HG02870 (cell line): Measurements from ENCODE around the gene FAM167B.

ENCODE experiments used
- ATAC-seq: cut with Tn5 transposase; IDR thresholded peaks from one replicate; pipeline ENCODE4 v1.9.1; 2021; ENCODE audit warnings: mild to moderate bottlenecking, moderate library complexity; ENCODE audit not compliant: unreplicated experiment

The FAM167B gene

DNA sequence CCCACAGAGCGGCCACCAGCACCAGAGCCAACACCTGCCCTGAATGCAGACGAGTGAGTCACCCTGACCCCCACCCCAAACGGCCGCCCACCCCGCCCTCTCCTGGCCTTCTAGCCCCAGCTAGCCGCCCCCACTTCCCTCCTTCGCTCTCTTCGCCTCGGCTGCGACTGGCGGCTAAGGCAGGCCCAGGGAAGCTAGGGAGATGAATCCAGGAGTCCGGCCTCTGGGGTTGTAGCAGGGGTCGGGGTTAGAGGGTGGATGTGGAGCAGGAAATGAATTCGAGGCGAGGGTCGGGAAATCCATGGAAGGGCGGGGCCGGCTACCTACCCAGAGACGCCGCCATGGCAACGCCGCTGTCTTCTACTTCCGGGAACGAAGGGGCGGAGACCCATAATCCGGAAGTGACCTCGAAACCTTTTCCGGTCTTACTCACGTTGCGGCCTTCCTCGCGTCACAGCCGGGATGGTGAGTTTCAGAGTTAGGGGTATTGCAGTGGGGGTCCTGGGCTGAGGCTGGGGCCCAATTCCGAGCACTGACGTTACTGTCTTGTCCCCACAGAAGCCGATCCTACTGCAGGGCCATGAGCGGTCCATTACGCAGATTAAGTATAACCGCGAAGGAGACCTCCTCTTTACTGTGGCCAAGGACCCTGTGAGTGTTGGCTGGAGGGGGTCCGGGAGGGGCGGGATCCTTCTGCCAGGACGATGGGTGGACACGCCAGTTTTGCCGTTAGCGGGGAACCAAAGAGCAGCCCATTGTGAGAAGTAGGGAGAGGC lies 24.9 kb upstream of the FAM167B start, which contains the start of the genes EIF3I and TMEM234:
TSS of gene EIF3I (plus strand) at position 428 of the 776 bp plus-strand sequence. CDS start at position 463, 35 bp downstream.
TSS of gene TMEM234 (minus strand) at position 374 of the 776 bp plus-strand sequence. CDS start at position 343, 31 bp downstream.
- ATAC-seq, result peak; percentile 94

GRCh38 chr1:32223683-32224082 lies 23.3 kb upstream of the FAM167B start:
- ATAC-seq, result no peak

DNA sequence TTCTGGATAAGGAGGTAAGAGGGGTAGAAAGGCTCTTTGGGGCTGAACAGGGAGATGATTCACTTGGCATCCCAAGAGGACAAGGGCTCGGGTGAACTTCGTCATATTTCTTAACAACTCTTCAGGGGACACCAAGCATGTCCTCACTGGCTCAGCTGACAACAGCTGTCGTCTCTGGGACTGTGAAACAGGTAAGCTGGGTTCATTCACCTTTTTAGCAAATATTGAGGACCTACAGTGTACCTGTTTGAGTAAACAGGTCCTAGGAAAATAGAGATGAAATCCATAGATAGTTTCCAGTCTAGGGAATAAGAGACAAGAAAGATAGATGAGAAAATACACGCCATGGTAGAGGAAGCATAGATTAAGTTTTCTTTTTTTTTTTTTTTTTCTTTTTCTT lies 22.7 kb upstream of the FAM167B start:
- no peak for ATAC-seq

DNA sequence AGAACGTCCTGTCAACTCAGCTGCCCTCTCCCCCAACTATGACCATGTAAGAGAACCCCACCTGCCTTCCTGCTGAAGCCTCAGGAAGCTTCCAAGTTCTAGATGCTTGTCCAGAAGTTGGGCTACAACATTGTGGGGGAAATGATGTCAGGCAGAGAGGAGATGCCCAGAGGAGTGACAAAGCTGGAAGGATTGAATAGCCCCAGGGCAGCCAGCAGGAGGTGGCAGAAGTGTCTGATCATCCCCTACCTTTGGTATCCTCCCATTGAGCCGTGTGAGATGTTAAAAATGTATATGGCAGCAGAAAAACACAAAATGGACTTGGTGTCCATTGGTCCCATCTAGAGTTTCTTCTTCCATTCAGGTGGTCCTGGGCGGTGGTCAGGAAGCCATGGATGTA lies 18.3 kb upstream of the FAM167B start:
- ATAC-seq, result no peak

- ATAC-seq, result no peak
These were observed 15.1 kb upstream of the FAM167B start for GRCh38 chr1:32231843-32232432.

DNA sequence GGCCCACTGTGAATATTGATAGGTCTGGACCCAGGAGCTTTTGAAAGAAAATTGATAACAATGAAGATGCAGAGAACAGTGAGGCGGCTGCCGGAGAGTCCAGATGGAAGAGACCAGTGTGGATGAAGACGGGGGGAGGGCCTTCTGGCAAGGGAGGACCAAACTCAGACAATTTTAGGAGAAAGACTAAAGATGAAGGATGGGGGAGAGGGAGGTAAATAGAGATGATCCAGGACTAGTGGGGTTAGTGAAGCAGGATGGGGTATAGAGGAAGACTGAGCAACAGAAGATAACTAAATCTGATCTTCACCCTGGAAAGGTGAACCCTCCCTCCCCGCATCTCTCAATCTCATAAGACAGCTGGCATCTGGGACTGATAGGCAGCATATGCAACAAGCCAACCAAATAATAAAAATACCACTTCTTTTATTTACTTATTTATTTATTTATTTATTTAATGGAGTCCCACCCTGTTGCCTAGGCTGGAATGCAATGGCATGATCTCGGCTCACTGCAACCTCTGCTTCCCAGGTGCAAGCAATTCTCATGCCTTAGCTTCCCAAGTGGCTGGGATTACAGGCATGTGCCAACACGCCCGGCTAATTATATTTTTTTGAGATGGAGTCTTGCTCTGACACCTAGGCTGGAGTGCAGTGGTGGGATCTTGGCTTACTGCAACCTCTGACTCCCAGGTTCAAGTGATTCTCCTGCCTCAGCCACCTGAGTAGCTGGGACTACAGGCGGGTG lies 14.3 kb upstream of the FAM167B start:
- ATAC-seq, result no peak

DNA sequence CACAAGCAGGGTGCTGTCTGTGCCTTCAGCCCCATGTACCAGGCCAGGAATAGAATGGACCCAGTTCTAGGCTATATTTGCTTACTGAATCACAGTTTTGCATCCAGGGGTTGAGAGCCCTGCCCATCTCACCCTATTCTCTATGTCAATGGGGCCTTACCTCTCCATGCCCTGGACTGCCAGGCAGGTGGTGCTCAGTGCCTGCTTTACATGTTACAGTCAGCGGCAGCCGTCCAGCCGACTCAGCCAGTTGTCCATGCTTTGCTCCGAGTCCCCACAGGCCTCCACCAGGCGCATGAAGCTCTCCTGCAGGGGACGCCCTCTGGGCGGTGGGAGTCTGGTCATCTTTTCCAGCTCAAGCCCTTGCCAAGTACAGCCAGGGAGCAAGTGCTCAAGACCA lies 12.2 kb upstream of the FAM167B start:
- ATAC-seq, result no peak

GRCh38 chr1:32239337-32239736 lies 7.7 kb upstream of the FAM167B start:
- ATAC-seq, result no peak

DNA sequence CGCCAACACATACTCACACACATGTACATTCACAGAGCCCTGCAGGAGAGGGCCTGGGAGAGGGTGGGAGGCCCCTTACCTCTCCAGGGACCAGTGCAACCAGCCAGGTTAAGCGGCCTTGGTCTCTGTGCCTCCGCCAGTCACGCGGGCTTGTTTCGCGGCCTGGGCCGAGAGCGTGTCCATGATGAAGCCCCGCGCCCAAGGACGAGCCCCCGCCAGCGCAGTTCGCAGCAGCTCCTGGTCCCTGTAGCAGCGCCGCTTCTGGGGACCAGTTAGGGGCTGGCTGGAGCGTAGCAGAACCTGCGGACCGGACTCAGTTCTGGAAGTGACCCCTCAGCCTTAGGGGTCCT lies 7.3 kb upstream of the FAM167B start:
- no peak for ATAC-seq

DNA sequence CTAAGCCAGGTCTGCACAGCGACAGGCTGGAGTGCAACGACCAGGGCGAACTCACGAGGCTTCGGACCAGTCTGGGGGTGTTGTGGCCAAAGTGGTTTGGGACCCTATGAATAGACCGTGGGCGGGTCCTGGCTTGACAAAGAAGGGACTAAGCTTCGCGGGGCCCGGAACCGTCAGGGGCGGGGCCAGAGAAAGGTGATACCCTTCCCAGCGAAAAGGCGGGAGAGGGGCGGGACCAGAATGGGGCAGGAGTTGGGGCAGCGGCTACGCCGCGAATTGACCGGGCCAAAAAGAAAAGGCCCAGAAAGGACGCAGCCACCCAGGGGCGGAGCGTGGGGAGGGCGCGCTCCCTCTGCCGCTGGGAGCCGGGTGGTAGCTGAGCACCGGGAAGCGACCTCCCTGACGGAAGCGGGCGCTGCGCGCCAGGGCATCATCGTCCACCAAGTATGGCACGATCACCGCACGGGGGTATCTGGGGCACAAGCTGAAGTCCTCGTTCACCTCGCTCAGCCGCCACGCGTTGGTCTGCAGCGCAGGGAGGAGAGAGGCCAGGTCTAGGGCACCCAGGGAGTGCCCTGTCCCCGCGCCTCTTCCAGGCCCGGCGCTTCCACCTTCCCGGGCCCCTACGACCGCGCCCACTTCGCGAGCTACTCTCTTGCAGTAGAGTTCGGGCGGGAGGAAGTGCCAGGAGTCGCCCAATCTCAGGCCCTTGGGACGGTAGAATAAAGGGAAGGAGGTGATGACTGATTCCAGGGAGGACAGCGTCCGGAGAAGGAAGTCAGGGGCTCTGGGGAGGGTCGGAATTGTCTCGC lies 6.7 kb upstream of the FAM167B start:
- no peak for ATAC-seq

- no peak for ATAC-seq
These were observed 5.8 kb upstream of the FAM167B start for GRCh38 chr1:32241001-32241763.

GRCh38 chr1:32242341-32242851 lies 4.6 kb upstream of the FAM167B start:
- no peak for ATAC-seq

DNA sequence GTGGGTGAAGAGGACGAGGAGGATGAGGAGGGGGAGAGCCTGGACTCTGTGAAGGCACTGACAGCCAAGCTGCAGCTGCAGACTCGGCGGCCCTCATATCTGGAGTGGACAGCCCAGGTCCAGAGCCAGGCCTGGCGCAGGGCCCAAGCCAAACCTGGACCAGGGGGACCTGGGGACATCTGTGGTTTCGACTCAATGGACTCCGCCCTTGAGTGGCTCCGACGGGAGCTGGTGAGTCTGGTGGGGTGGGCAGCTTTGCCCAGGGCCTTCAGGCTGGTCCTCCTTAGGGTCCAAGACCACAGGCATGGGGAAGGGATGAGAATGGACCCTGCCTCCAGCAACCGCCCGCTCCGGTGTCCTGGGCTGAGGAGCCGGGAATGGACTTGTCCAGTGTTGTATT lies 430 bp downstream of the FAM167B start:
- no peak for ATAC-seq

- no peak for ATAC-seq
These were observed 1.2 kb downstream of the FAM167B start for GRCh38 chr1:32247983-32248889.

DNA sequence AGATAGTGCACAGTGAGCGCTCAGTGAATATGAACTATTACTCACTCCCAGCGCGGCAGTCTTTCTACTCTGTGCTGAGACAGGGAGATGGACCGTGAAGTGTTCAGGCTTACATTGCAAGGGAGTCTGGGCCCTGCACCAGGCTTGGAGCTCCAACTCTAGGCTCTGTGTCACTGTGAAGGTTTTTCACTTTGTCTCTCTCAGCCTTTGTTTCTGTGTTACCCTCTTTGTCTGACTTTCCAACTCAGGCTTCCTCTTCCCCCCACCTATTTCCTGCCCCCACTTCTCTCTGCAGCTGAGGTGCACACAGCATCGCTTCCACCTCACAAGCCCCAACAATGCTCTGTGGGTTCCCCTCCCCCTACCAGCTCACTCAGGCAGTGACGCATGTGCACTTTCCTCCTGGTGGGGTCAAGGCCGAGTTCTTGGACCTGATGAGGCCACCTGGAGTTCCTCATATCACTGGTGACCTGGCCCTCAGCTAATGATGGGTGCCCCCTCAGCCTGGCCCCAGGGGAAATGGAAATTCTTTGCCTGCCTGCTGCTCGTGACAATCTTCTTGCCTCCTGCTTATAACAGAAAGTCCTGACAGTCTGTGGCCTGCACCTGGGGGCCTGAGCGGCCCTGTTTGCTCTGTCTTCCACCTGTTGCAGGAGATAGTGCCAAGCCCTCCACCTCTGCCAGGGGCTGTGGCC lies 3.0 kb downstream of the FAM167B start:
- peak; percentile 67 for ATAC-seq

GRCh38 chr1:32250893-32251716 lies 4.1 kb downstream of the FAM167B start, which contains the start of gene LCK:
Gene LCK, plus strand, starts transcription at chr1:32251265. Its CDS starts 23,065 bp downstream, at chr1:32274330.
- ATAC-seq, result no peak
